ENCODE measurements around the gene DTWD2. TPM values are rescaled to one million over a fixed set of nuclear protein-coding genes. Genes with fewer than 3 reads are reported as not detected.
"Not testable (repeated sequence)": the region's sequence is repeated elsewhere in the genome, so short reads cannot be mapped to it uniquely, and the experiment has no call there.

Gene DTWD2
- total RNA-seq, 1 donor: 4.0 TPM

DNA sequence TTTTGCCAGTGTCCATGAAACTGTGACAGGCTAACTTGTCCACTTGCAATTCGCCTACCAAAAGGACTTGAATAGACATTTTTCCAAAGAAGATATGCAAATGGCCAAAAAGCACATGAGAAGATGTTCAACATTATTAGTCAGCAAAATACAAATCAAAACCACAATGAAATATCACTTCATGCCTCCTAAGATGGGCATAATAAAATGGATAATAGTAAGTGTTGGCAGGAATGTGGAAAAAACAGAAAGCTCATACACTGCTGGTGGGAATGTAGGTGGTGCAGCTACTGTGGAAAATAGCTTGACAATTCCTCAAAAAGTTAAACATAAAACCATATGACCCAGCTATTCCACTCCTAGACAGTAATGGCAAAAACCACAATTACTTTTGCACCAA lies 7.9 kb downstream of the DTWD2 start:
- Histone ChIP-seq H3K27me3 (ENCODE audit: insufficient read depth, low read length) (no peaks in the 10 kb centered on the region), H3K4me1 (ENCODE audit: insufficient read depth, low read length) (no peaks in the 10 kb centered on the region), H3K9me3 (ENCODE audit: low read depth, low read length) (no peaks in the 10 kb centered on the region), H3K4me3 (ENCODE audit: low read length) (no peak overlapping the region)

- H3K4me1 ChIP-seq (ENCODE audit: insufficient read depth, low read length): no peaks in the 10 kb centered on the region
- no peaks in the 10 kb centered on the region for H3K27me3 ChIP-seq (ENCODE audit: insufficient read depth, low read length)
- no peak overlapping the region for H3K4me3 ChIP-seq (ENCODE audit: low read length)
- H3K9me3 ChIP-seq (ENCODE audit: low read depth, low read length): no peaks in the 10 kb centered on the region
Measured at GRCh38 chr5:118980017-118980416, 8.3 kb downstream of the DTWD2 start.

DNA sequence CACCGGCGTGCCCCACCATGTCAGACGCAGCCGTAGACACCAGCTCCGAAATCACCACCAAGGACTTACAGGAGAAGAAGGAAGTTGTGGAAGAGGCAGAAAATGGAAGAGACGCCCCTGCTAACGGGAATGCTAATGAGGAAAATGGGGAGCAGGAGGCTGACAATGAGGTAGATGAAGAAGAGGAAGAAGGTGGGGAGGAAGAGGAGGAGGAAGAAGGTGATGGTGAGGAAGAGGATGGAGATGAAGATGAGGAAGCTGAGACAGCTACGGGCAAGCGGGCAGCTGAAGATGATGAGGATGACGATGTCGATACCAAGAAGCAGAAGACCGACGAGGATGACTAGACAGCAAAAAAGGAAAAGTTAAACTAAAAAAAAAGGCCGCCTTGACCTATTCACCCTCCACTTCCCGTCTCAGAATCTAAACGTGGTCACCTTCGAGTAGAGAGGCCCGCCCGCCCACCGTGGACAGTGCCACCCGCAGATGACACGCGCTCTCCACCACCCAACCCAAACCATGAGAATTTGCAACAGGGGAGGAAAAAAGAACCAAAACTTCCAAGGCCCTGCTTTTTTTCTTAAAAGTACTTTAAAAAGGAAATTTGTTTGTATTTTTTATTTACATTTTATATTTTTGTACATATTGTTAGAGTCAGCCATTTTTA lies 14.4 kb downstream of the DTWD2 start:
- H3K9me3 ChIP-seq (ENCODE audit: low read depth, low read length); H3K4me1 ChIP-seq (ENCODE audit: insufficient read depth, low read length); H3K27me3 ChIP-seq (ENCODE audit: insufficient read depth, low read length); H3K4me3 ChIP-seq (ENCODE audit: low read length): not testable (repeated sequence)

DNA sequence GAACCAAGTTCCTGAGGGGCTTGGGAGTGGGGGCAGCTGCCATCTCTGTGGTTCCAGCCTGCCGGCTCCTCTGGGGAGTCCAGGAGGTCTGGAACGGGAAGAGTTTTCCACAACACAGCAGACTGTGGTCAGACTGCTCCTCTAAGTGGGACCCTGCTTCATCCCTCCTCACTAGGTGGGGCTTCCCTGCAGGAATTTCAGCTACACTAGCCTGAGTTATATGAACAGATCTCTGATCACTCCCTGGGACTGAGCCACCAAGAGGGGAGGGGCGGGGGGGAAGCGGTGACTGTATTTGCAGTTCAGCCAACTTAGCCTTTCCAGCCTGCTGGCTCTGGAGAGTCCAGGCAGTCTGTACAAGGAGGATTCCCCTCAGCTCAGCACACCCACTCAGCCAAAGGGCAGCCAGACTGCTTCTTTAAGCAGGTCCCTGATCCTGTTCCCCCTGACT lies 19.4 kb downstream of the DTWD2 start:
- Histone ChIP-seq H3K27me3 (ENCODE audit: insufficient read depth, low read length) (no peaks in the 10 kb centered on the region), H3K4me1 (ENCODE audit: insufficient read depth, low read length) (peaks cover 3% of the 10 kb centered on the region), H3K4me3 (ENCODE audit: low read length) (no peak overlapping the region), H3K9me3 (ENCODE audit: low read depth, low read length) (no peaks in the 10 kb centered on the region)

DNA sequence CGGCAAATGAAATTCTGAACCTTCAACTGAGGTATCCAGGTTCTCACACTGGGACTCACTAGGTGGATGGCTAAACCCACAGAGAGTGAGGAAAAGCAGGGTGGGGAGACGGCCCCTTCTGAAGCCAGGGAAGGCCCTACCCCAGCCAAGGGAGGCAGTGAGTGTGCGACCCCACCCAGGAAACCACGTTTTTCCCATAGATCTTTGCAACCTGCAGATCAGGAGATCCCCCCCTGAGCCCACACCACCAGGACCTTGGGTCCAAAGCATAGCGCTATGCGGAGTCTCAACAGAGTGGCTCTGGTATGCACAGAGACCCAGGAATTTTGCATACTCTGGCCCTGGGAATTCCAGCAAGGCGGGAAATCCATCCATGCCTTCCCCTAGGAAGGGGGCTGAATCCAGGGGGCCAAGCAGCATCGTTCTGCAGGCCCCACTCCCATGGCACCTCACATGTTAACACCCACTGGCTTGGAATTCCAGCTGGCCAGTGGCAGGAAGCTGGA lies 19.9 kb downstream of the DTWD2 start:
- Histone ChIP-seq H3K4me3 (ENCODE audit: low read length) (no peak overlapping the region), H3K4me1 (ENCODE audit: insufficient read depth, low read length) (peaks cover 3% of the 10 kb centered on the region), H3K9me3 (ENCODE audit: low read depth, low read length) (no peaks in the 10 kb centered on the region)

DNA sequence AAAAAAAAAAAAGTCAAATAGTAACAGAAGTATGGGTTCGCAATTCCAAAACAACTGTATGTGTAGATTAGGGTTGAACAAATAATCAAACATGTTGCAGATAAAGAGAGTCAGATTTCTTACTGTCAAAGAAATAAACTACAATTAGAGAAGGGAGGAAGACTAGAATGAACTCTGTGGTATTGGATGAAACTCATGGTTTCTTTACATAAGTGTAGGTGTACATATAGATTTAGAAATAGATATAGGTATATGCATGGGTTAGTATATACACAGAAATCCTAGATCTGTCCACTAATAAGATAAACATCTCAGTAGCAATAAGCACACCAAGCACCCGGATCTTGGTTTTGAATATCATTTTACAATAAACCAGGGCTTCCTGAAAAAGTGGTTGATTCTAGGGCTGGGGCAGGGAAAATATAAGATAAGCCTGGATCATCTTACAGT lies 21.3 kb downstream of the DTWD2 start:
- Histone ChIP-seq H3K4me1 (ENCODE audit: insufficient read depth, low read length) (peaks cover 3% of the 10 kb centered on the region), H3K27me3 (ENCODE audit: insufficient read depth, low read length) (no peaks in the 10 kb centered on the region), H3K9me3 (ENCODE audit: low read depth, low read length) (no peaks in the 10 kb centered on the region), H3K4me3 (ENCODE audit: low read length) (no peak overlapping the region)

More for the DNA sequence above, 19.9 kb downstream of the DTWD2 start:
- H3K27me3 ChIP-seq (ENCODE audit: insufficient read depth, low read length): no peaks in the 10 kb centered on the region

GRCh38 chr5:118965890-118966289 lies 22.5 kb downstream of the DTWD2 start:
- Histone ChIP-seq H3K9me3 (ENCODE audit: low read depth, low read length) (no peaks in the 10 kb centered on the region), H3K4me1 (ENCODE audit: insufficient read depth, low read length) (peaks cover 3% of the 10 kb centered on the region), H3K4me3 (ENCODE audit: low read length) (no peak overlapping the region), H3K27me3 (ENCODE audit: insufficient read depth, low read length) (no peaks in the 10 kb centered on the region)

DNA sequence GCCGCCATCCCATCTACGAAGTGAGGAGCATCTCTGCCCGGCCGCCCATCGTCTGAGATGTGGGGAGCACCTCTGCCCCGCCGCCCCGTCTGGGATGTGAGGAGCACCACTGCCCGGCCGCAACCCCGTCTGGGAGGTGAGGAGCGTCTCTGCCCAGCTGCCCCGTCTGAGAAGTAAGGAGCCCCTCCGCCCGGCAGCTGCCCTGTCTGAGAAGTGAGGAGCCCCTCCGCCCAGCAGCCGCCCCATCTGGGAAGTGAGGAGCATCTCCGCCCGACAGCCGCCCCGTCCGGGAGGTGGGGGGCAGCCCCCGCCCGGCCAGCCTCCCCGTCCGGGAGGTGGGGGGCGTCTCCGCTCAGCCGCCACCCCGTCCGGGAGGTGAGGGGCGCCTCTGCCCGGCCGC lies 23.4 kb downstream of the DTWD2 start:
- H3K9me3 ChIP-seq (ENCODE audit: low read depth, low read length); H3K4me3 ChIP-seq (ENCODE audit: low read length); H3K4me1 ChIP-seq (ENCODE audit: insufficient read depth, low read length); H3K27me3 ChIP-seq (ENCODE audit: insufficient read depth, low read length): not testable (repeated sequence)

- H3K4me1 ChIP-seq (ENCODE audit: insufficient read depth, low read length); H3K27me3 ChIP-seq (ENCODE audit: insufficient read depth, low read length); H3K9me3 ChIP-seq (ENCODE audit: low read depth, low read length); H3K4me3 ChIP-seq (ENCODE audit: low read length): not testable (repeated sequence)
Measured at GRCh38 chr5:118964388-118964787, 24.0 kb downstream of the DTWD2 start.

DNA sequence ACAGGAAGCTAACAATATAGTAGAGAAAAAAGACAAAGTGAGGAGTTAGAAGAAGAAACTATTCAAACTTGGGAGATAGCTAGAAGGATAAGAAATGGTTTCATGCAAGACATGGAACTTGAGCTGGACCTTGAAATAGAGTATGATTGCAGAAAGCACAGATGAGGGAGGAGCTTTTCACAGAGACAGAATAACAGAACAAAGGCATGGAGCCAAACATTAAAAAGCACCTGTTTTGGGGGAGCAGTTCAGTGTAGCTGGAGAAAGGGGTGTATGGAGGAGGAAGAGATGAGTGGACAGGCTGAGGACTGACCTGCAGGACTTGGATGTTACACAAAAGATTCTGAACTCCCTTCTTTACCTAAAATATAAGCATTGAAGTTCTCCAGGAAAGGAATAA lies 25.2 kb downstream of the DTWD2 start:
- H3K4me1 ChIP-seq (ENCODE audit: insufficient read depth, low read length): no peaks in the 10 kb centered on the region
- H3K9me3 ChIP-seq (ENCODE audit: low read depth, low read length): no peaks in the 10 kb centered on the region
- H3K27me3 ChIP-seq (ENCODE audit: insufficient read depth, low read length): no peaks in the 10 kb centered on the region
- H3K4me3 ChIP-seq (ENCODE audit: low read length): no peak overlapping the region

DNA sequence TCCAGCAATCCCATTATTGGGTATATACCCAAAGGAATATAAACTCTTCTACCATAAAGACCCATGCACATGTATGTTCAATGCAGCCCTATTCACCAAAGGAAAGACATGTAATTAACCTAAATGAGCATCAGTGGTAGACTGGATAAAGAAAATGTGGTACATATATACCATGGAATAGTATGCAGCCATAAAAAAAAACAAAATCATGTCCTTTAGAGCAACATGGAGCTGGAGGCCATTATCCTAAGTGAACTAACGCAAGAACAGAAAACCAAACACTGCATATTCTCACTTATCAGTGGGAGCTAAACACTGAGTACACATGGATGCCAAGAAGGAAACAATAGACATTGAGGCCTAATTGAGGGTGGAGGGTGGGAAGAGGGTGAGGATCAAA lies 27.8 kb downstream of the DTWD2 start:
- Histone ChIP-seq H3K4me3 (ENCODE audit: low read length) (no peak overlapping the region), H3K9me3 (ENCODE audit: low read depth, low read length) (no peaks in the 10 kb centered on the region), H3K4me1 (ENCODE audit: insufficient read depth, low read length) (no peaks in the 10 kb centered on the region), H3K27me3 (ENCODE audit: insufficient read depth, low read length) (no peaks in the 10 kb centered on the region)

GRCh38 chr5:118956727-118957126 lies 31.6 kb downstream of the DTWD2 start:
- no peaks in the 10 kb centered on the region for H3K4me1 ChIP-seq (ENCODE audit: insufficient read depth, low read length)
- no peaks in the 10 kb centered on the region for H3K27me3 ChIP-seq (ENCODE audit: insufficient read depth, low read length)
- H3K9me3 ChIP-seq (ENCODE audit: low read depth, low read length): no peaks in the 10 kb centered on the region
- no peak overlapping the region for H3K4me3 ChIP-seq (ENCODE audit: low read length)

GRCh38 chr5:118953652-118954005 lies 34.7 kb downstream of the DTWD2 start:
- no peaks in the 10 kb centered on the region for H3K9me3 ChIP-seq (ENCODE audit: low read depth, low read length)
- H3K27me3 ChIP-seq (ENCODE audit: insufficient read depth, low read length): no peaks in the 10 kb centered on the region
- H3K4me1 ChIP-seq (ENCODE audit: insufficient read depth, low read length): no peaks in the 10 kb centered on the region
- H3K4me3 ChIP-seq (ENCODE audit: low read length): no peak overlapping the region

GRCh38 chr5:118952992-118953651 lies 35.2 kb downstream of the DTWD2 start:
- no peaks in the 10 kb centered on the region for H3K27me3 ChIP-seq (ENCODE audit: insufficient read depth, low read length)
- H3K4me3 ChIP-seq (ENCODE audit: low read length): no peak overlapping the region
- no peaks in the 10 kb centered on the region for H3K9me3 ChIP-seq (ENCODE audit: low read depth, low read length)
- no peaks in the 10 kb centered on the region for H3K4me1 ChIP-seq (ENCODE audit: insufficient read depth, low read length)

DNA sequence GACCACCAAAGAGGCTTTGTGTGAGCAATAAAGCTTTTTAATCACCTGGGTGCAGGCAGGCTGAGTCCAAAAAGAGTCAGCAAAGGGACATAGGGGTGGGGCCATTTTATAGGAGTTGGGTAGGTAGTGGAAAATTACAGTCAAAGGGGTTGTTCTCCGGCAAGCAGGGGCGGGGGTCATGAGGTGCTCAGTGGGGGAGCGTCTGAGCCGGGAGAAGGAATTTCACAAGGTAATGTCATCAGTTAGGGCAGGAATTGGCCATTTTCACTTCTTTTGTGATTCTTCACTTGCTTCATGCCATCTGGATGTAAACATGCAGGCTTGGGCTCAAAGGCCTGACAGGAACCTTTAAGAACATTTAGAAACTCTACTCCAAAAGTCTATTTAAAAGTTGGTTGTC lies 36.0 kb downstream of the DTWD2 start:
- H3K27me3 ChIP-seq (ENCODE audit: insufficient read depth, low read length); H3K4me3 ChIP-seq (ENCODE audit: low read length); H3K9me3 ChIP-seq (ENCODE audit: low read depth, low read length); H3K4me1 ChIP-seq (ENCODE audit: insufficient read depth, low read length): not testable (repeated sequence)

- not testable (repeated sequence) for H3K27me3 ChIP-seq (ENCODE audit: insufficient read depth, low read length); H3K9me3 ChIP-seq (ENCODE audit: low read depth, low read length); H3K4me1 ChIP-seq (ENCODE audit: insufficient read depth, low read length); H3K4me3 ChIP-seq (ENCODE audit: low read length)
Measured at GRCh38 chr5:118950354-118950753, 38.0 kb downstream of the DTWD2 start.

Measured in mononuclear cell (primary cell).